HG03460 (cell line): ENCODE results near the gene SLC4A9.
A peak's percentile ranks its signal among the peaks of the same experiment; 100 is the strongest.

Source experiments
- ATAC-seq: cut with Tn5 transposase; IDR thresholded peaks from one replicate; pipeline ENCODE4 v1.9.1; 2021; ENCODE audit not compliant: unreplicated experiment

Gene SLC4A9

GRCh38 chr5:140360681-140361479 is 886 bp downstream of the SLC4A9 start:
- no peak for ATAC-seq

- ATAC-seq: no peak
These were observed 1.9 kb downstream of the SLC4A9 start for GRCh38 chr5:140361901-140362300.

- no peak for ATAC-seq
These were observed 2.3 kb downstream of the SLC4A9 start for GRCh38 chr5:140362311-140362710.

GRCh38 chr5:140362875-140363630 is 3.1 kb downstream of the SLC4A9 start:
- peak; percentile 80 for ATAC-seq

GRCh38 chr5:140363631-140364471 is 3.9 kb downstream of the SLC4A9 start:
- no peak for ATAC-seq

GRCh38 chr5:140364472-140364765 is 4.4 kb downstream of the SLC4A9 start:
- ATAC-seq: no peak

- ATAC-seq: no peak
These were observed 5.3 kb downstream of the SLC4A9 start for GRCh38 chr5:140365282-140365681.

- ATAC-seq: no peak
These were observed 5.9 kb downstream of the SLC4A9 start for GRCh38 chr5:140365941-140366340.

- ATAC-seq: no peak
These were observed 6.7 kb downstream of the SLC4A9 start for GRCh38 chr5:140366589-140367255.

- no peak for ATAC-seq
These were observed 7.4 kb downstream of the SLC4A9 start for GRCh38 chr5:140367256-140368013.

- no peak for ATAC-seq
These were observed 11.6 kb downstream of the SLC4A9 start for GRCh38 chr5:140371356-140372151.

- ATAC-seq: no peak
These were observed 13.0 kb downstream of the SLC4A9 start for GRCh38 chr5:140372971-140373487.

GRCh38 chr5:140381351-140381750 is 21.4 kb downstream of the SLC4A9 start:
- no peak for ATAC-seq

- no peak for ATAC-seq
These were observed 22.0 kb downstream of the SLC4A9 start for GRCh38 chr5:140381972-140382371.

GRCh38 chr5:140382866-140383265 is 22.9 kb downstream of the SLC4A9 start:
- no peak for ATAC-seq

GRCh38 chr5:140383300-140383699 is 23.3 kb downstream of the SLC4A9 start:
- ATAC-seq: no peak

- no peak for ATAC-seq
These were observed 28.1 kb downstream of the SLC4A9 start for GRCh38 chr5:140388052-140388451.

- ATAC-seq: no peak
These were observed 31.3 kb downstream of the SLC4A9 start for GRCh38 chr5:140391312-140391711.

- no peak for ATAC-seq
These were observed 31.7 kb downstream of the SLC4A9 start for GRCh38 chr5:140391732-140392131.
